Mesendoderm (in vitro differentiated cells): Measurements from ENCODE around the gene ARID3A.

Source experiments
- DNase-seq: peaks from one replicate; pipeline ENCODE4 v3.0.0; 2013
- H2AK5ac ChIP-seq: 2 replicates; pipeline ENCODE4 v1.6.1; 2013; ENCODE audit warnings: low read length, inconsistent platforms
- H2BK120ac ChIP-seq: 2 replicates; pipeline ENCODE4 v1.6.1; 2013; ENCODE audit warnings: low read depth, mild to moderate bottlenecking, low read length, moderate library complexity, mixed read lengths
- H2BK15ac ChIP-seq: replicated peaks from 2 replicates; pipeline ENCODE4 v1.6.1; 2013; ENCODE audit warnings: low read depth, mild to moderate bottlenecking, moderate library complexity
- H2BK5ac ChIP-seq: 2 replicates; pipeline ENCODE4 v1.6.1; 2013; ENCODE audit warnings: low read length, inconsistent platforms
- H3K18ac ChIP-seq: 2 replicates; pipeline ENCODE4 v1.6.1; 2013; ENCODE audit warnings: mild to moderate bottlenecking, low read length, mixed read lengths
- H3K23ac ChIP-seq: one replicate; pipeline ENCODE4 v1.6.1; 2013; ENCODE audit warnings: low read length
- H3K27ac ChIP-seq: 2 replicates; pipeline ENCODE4 v1.5.1; 2013; ENCODE audit warnings: low read depth, mild to moderate bottlenecking, inconsistent platforms, low read length, moderate library complexity
- H3K27me3 ChIP-seq: 2 replicates; pipeline ENCODE4 v1.6.1; 2013; ENCODE audit warnings: low read length, control low read depth, mild to moderate bottlenecking, inconsistent platforms; ENCODE audit not compliant: insufficient read depth, poor library complexity
- H3K36me3 ChIP-seq: 2 replicates; pipeline ENCODE4 v1.6.1; 2013; ENCODE audit warnings: low read length, inconsistent platforms; ENCODE audit not compliant: control insufficient read depth, insufficient read depth
- H3K4ac ChIP-seq: one replicate; pipeline ENCODE4 v1.6.1; 2013; ENCODE audit warnings: low read depth, mild to moderate bottlenecking, low read length, moderate library complexity
- H3K4me1 ChIP-seq: 2 replicates; pipeline ENCODE4 v1.6.1; 2013; ENCODE audit warnings: low read depth, low read length, inconsistent platforms; ENCODE audit not compliant: control insufficient read depth
- H3K4me2 ChIP-seq: 2 replicates; pipeline ENCODE4 v1.6.1; 2013; ENCODE audit warnings: low read length
- H3K4me3 ChIP-seq: 2 replicates; pipeline ENCODE4 v1.5.1; 2013; ENCODE audit warnings: mild to moderate bottlenecking, low read length
- H3K56ac ChIP-seq: one replicate; pipeline ENCODE4 v1.6.1; 2013; ENCODE audit warnings: low read length
- H3K79me1 ChIP-seq: 2 replicates; pipeline ENCODE4 v1.6.1; 2013; ENCODE audit warnings: low read length, inconsistent platforms
- H3K79me2 ChIP-seq: 2 replicates; pipeline ENCODE4 v1.6.1; 2013; ENCODE audit warnings: mild to moderate bottlenecking, low read length; ENCODE audit not compliant: control insufficient read depth, insufficient read depth
- H3K9ac ChIP-seq: 2 replicates; pipeline ENCODE4 v1.6.1; 2013; ENCODE audit warnings: low read length, inconsistent platforms
- H4K5ac ChIP-seq: one replicate; pipeline ENCODE4 v1.6.1; 2013; ENCODE audit warnings: low read length
- H4K8ac ChIP-seq: one replicate; pipeline ENCODE4 v1.6.1; 2013; ENCODE audit warnings: low read depth, mild to moderate bottlenecking, control low read depth, low read length, moderate library complexity
- WGBS: extraction: QIAGEN DNeasy Blood & Tissue Kit; methylation state at CpG from one replicate; pipeline ENCODE4 v1.1.7; 2013; ENCODE audit warnings: low lambda C conversion rate, missing lambda C conversion rate; ENCODE audit not compliant: insufficient coverage; ENCODE audit errors: extremely low coverage; 5-methylcytosine and 5-hydroxymethylcytosine counted together

Gene ARID3A

GRCh38 chr19:971795-972194 is 46.0 kb downstream of the ARID3A start:
- no peak overlapping the region for H4K5ac ChIP-seq
- H3K36me3 ChIP-seq = peaks cover 12% of the 10 kb centered on the region
- H3K79me2 ChIP-seq = no peaks in the 10 kb centered on the region
- H4K8ac ChIP-seq = no peak overlapping the region
- no peak for DNase-seq
- H3K4me1 ChIP-seq = no peaks in the 10 kb centered on the region
- H3K4ac ChIP-seq = no peak overlapping the region
- H3K4me3 ChIP-seq = no peak overlapping the region
- H3K23ac ChIP-seq = no peak overlapping the region
- H3K18ac ChIP-seq = no peak overlapping the region
- H2BK120ac ChIP-seq = no peak overlapping the region
- no peaks in the 10 kb centered on the region for H3K79me1 ChIP-seq
- no peak overlapping the region for H3K27ac ChIP-seq
- no peak overlapping the region for H3K4me2 ChIP-seq
- no peak overlapping the region for H2BK15ac ChIP-seq
- no CpG with 5 or more reads among the region's 24 CpGs for WGBS
- H3K9ac ChIP-seq = no peak overlapping the region
- H2BK5ac ChIP-seq = no peak overlapping the region
- H3K56ac ChIP-seq = no peak overlapping the region
- no peak overlapping the region for H2AK5ac ChIP-seq
- no peaks in the 10 kb centered on the region for H3K27me3 ChIP-seq

- Histone ChIP-seq H3K79me2 (no peaks in the 10 kb centered on the region), H4K5ac (no peak overlapping the region), H2AK5ac (no peak overlapping the region), H3K4me2 (no peak overlapping the region), H3K79me1 (no peaks in the 10 kb centered on the region), H3K4me1 (no peaks in the 10 kb centered on the region), H3K56ac (no peak overlapping the region), H2BK120ac (no peak overlapping the region), H2BK5ac (no peak overlapping the region), H3K36me3 (peaks cover 12% of the 10 kb centered on the region), H4K8ac (no peak overlapping the region), H3K4ac (no peak overlapping the region), H2BK15ac (no peak overlapping the region), H3K27me3 (no peaks in the 10 kb centered on the region), H3K9ac (no peak overlapping the region), H3K27ac (no peak overlapping the region), H3K23ac (no peak overlapping the region), H3K4me3 (no peak overlapping the region), H3K18ac (no peak overlapping the region)
- no CpG with 5 or more reads among the region's 6 CpGs for WGBS
- no peak for DNase-seq
Measured at GRCh38 chr19:972281-972680, 46.4 kb downstream of the ARID3A start.

GRCh38 chr19:973726-974563 is 48.1 kb downstream of the ARID3A start:
- Histone ChIP-seq H3K27ac (no peak overlapping the region), H4K8ac (no peak overlapping the region), H3K79me1 (no peaks in the 10 kb centered on the region), H3K4me3 (no peak overlapping the region), H3K4me2 (no peak overlapping the region), H3K56ac (no peak overlapping the region), H4K5ac (no peak overlapping the region), H2BK5ac (no peak overlapping the region), H2BK120ac (no peak overlapping the region), H2AK5ac (no peak overlapping the region), H3K23ac (no peak overlapping the region), H3K79me2 (no peaks in the 10 kb centered on the region), H3K18ac (no peak overlapping the region), H2BK15ac (no peak overlapping the region), H3K36me3 (peaks cover 7% of the 10 kb centered on the region), H3K4ac (no peak overlapping the region), H3K27me3 (no peaks in the 10 kb centered on the region), H3K9ac (no peak overlapping the region), H3K4me1 (no peaks in the 10 kb centered on the region)
- WGBS = no CpG with 5 or more reads among the region's 29 CpGs
- no peak for DNase-seq

- Histone ChIP-seq H2AK5ac (no peak overlapping the region), H3K4ac (no peak overlapping the region), H2BK120ac (no peak overlapping the region), H3K4me3 (no peak overlapping the region), H3K79me2 (no peaks in the 10 kb centered on the region), H3K4me1 (no peaks in the 10 kb centered on the region), H3K27me3 (no peaks in the 10 kb centered on the region), H3K36me3 (peaks cover 7% of the 10 kb centered on the region), H4K5ac (no peak overlapping the region), H3K56ac (no peak overlapping the region), H2BK15ac (no peak overlapping the region), H3K27ac (no peak overlapping the region), H3K79me1 (no peaks in the 10 kb centered on the region), H4K8ac (no peak overlapping the region), H3K18ac (no peak overlapping the region), H3K23ac (no peak overlapping the region), H3K4me2 (no peak overlapping the region), H3K9ac (no peak overlapping the region), H2BK5ac (no peak overlapping the region)
- WGBS = no CpG with 5 or more reads among the region's 37 CpGs
- no peak for DNase-seq
Measured at GRCh38 chr19:974564-975257, 48.9 kb downstream of the ARID3A start.

- H2AK5ac ChIP-seq = no peak overlapping the region
- no peaks in the 10 kb centered on the region for H3K79me1 ChIP-seq
- DNase-seq = no peak
Measured at GRCh38 chr19:976476-976875, 50.6 kb downstream of the ARID3A start.

More at GRCh38 chr19:976476-976875, 50.6 kb downstream of the ARID3A start:
- H3K4me2 ChIP-seq = no peak overlapping the region
- H3K79me2 ChIP-seq = no peaks in the 10 kb centered on the region
- H3K9ac ChIP-seq = no peak overlapping the region
- WGBS = no CpG with 5 or more reads among the region's 10 CpGs
- no peak overlapping the region for H3K18ac ChIP-seq
- peaks cover 2% of the 10 kb centered on the region for H3K36me3 ChIP-seq
- H2BK120ac ChIP-seq = no peak overlapping the region
- no peak overlapping the region for H4K8ac ChIP-seq
- H3K56ac ChIP-seq = no peak overlapping the region
- H3K4me1 ChIP-seq = peaks cover 5% of the 10 kb centered on the region
- no peak overlapping the region for H2BK5ac ChIP-seq
- H3K23ac ChIP-seq = no peak overlapping the region
- H3K4ac ChIP-seq = no peak overlapping the region
- no peak overlapping the region for H4K5ac ChIP-seq
- H2BK15ac ChIP-seq = no peak overlapping the region
- H3K27ac ChIP-seq = no peak overlapping the region
- H3K4me3 ChIP-seq = no peak overlapping the region
- H3K27me3 ChIP-seq = no peaks in the 10 kb centered on the region
